Urothelium cell line (cell line): ENCODE results near the gene FXYD5.

ENCODE experiments used
- DNase-seq: peaks from one replicate; pipeline ENCODE4 v3.0.0; 2011; ENCODE audit warnings: low spot score, mixed read lengths
- FAIRE-seq: peaks from 2 replicates; lab custom pipeline; 2011; peaks lifted over from hg19 to GRCh38; lab: Jason Lieb, UNC

FXYD5 gene

DNA sequence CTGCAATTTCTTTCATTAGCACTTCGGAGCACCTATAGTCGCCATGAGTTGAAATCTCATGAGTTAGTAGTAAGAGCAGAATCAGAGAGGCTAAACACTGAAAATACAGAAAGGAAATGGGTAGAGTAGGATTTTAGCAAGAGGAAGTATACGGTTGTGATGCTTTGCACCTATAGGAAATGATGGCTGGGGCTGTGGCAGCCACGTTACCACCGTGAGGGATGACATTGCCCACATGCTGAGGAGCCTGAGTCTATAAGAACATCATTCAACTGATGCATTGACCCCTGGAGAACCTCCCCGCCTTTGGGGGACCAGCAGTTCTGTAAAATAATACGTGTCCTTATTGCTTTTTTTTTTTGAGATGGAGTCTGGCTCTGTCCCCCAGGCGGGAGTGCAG is 53.6 kb downstream of the FXYD5 start:
- FAIRE-seq, result no peak
- no peak for DNase-seq

DNA sequence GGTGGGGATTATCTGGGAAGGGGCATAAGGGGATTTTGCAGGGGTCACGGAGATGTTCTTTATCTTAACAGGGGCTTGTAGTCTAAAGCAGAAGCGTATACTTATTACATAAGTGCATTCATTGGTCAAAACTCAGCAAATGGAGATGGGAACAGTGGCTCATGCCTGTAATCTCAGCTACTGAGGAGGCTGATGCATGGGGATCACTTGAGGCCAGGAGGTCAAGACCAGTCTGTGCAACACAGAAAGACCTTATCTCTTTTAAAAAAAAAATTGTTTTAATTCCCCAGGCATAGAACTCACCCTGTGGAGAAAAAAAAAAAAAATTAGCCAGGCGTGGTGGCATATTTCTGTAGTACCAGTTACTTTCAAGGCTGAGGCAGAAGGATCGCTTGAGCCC is 55.1 kb downstream of the FXYD5 start:
- no peak for DNase-seq
- no peak for FAIRE-seq

DNA sequence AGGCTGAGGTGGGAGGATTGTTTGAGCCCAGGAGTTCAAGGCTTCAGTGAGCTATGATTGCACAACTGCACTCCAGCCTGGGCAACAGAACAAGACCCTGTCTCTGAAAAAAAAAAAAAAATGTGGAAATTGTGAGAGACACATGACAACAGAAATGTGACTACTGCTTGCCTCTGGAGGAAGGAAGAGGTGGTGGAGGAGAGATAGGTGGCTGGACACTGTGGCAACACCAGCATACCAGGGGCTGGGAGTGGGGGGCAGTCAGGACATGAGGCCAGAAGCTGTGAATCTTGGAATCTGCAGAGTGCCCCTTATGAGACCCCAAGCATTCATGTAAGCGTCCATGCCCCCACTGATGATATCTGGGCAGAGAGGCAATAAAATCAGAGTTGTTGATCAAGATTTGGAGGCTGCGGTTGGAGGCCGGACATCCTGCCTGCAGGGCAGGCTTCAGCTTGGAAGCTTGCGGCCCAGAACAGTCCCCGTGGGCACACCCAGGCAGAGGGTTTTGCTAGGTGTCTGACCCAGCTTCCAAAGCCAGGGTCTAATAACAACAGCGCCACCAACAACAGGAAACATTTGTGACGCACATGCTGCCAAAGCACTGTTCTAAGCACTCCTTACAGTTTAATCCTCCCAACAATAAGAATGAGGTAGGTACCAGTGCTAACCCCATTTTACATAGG is 57.2 kb downstream of the FXYD5 start:
- FAIRE-seq (no peak), DNase-seq (no peak)

DNA sequence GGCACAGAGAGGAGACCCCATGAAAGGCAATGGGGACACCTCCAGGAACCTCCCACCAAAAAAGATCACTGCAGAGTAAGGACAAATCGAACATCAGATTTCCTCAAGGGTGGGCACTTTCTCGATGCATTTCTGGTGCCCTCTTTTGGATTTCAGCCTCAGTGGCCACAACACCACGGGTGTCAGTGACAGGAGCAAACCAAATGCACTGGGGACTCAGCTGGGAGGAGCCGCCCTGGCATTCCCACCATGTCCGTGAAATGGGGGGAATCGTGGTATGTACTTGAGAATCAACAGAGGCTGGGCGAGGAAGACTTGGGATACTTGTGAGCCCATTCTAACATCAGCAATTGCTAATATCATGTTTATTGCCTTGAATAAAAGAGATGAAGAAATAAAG is 57.7 kb downstream of the FXYD5 start:
- DNase-seq (no peak), FAIRE-seq (no peak)

DNA sequence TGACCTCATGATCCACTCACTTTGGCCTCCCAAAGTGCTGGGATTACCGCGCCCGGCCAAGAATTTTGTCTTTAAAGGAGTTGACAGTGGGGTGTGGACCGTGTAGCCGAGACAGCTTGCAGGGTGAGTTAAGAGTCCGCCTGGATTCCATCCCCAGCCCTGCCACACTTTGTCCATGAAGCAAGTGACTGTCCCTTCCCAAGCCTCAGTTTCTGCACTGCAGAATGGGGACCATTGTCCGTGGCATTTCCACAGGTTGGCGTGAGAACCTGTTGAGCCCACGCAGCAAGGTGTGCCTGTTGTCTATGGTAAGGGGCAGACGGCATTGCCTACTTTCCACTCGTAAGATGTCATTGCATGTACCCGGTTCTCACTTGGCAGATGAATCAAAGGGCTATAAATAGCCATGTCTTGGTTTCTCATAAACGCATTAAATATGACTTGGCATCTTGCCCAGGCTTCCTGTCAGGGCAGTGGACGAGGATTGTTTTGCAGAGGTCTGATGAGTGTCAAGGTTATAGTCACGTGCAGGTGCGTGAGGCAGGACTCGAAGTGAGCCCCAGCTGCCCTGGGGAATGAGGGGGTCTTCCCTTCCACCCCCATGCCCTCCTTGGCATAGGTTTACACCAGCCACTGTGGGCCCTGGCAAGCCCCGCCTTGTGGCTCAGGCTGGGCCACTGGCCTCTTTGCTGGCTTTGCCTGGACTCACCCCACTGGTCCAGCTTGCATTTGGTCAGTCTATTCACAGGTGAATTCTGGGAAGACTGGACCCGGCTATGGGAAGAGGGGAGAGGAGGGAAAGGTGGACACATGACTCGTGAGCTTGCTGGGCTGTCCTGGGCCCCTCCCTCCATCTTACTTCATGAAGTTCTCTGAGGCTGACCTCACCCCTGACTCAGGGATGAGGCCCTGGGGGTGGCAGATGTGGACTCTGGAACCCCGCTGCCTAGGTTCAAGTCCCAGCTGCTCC is 59.4 kb downstream of the FXYD5 start:
- peak; percentile 82 for DNase-seq
- FAIRE-seq, result no peak

DNA sequence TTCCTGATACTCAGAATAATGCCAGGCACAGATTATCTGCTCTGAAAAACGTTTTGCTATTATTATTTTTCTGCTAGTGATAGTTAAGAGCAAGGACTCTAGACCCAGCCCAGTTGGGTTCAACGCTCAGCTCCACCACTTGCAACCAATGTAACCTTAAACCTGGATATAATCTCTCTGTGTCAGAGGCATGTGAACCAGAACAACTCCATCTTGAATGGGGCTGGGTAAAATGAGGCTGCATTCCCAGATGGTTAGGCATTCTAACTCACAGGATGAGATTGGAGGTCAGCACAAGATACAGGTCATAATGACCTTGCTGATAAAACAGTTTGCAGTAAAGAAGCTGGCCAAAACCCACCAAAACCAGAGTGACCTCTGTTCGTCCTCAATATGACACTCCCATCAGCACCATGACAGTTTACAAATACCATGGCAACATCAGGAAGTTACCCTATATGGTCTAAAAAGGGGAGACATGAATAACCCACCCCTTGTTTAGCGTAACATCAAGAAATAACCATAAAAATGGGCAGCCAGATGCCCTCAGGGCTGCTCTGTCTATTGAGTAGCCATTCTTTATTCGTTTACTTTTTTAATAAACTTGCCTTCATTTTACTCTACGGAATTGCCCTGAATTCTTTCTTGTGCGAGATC is 60.4 kb downstream of the FXYD5 start:
- FAIRE-seq (no peak), DNase-seq (no peak)

DNA sequence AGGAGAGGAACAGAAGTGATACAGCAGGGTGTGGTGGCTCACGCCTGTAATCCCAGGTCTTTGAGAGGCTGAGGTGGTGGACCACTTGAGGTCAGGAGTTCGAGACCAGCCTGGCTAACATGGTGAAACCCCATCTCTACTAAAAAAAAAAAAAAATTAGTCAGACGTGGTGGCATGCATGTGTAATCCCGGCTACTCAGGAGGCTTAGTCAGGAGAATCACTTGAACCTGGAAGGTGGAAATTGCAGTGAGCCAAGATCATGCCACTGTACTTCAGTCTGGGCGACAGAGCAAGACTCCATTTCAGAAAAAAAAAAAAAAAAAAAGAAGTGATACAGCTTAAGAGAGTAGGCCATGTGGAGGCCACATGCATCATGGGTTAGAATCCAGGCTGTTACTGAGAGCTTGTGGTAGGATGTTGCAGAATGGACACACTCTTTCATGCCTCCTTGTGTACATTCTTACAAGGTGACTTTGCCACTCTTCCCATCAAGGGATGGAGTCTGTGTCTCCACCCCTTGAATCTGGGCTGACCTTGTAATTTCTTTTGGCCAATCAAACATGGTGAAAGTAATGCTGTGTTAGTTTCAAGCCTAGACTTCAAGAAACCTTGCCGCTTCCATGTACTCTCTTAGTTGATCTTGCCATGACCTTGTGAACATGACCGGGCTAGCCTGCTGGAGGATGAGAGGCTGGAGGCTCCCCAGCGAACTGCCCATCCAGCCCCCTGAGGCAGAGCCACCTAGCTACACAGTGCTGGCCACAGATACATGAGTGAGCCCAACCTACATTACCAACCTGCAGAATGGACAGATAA is 61.7 kb downstream of the FXYD5 start:
- no peak for DNase-seq
- no peak for FAIRE-seq

DNA sequence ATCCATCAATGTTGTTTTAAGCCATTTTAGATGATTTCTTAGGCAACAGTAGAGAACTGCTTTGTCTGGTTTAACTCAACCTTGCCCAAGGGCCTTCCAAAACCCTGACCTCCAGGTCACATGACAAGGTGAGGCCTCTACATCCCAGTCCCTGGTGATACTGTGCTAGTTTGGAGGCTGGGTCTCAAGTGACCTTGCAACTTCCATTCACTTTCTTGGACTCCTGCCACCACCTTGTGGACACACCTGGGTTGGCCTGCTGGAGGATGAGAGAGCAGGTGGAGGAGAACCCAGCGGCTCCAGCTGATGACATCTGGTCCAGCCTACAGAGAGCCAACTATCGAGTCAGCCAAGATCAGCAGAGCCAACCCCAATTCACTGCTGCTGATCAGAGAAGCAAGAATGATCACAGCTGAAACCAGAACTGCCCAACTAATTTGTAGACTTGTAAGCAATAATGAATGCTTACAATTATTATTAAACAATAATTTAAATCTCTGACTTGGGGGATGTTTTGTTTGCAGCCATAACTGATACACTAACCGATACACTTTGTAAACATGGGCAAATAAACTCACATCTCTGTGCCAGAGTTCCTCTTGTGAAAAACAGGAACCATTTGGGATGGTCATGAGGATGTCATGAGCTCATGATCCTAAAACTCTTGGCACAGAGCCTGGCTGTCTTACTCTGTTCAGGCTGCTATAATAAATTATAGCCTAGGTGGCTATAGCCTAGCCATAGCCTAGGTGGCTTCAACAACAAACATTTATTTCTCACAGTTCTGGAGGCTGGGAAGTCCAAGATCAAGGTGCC is 62.5 kb downstream of the FXYD5 start:
- FAIRE-seq, result no peak

DNA sequence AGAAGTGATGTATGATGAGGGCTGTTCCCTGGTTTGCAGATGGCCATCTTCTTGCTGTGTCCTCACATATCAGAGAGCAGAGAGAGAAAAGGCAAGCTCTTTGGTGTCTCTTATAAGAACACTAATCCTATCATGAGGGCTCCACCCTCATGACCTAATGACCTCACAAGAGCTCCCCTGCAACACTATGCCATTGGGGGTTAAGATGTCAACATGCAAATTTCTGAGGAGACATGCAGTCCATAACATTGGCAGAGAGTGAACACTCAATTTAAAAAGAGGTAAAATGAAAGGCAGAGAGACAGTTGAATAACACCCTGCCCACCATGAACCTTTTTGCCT is 63.1 kb downstream of the FXYD5 start:
- FAIRE-seq (no peak), DNase-seq (no peak)

More for the DNA sequence above, 62.5 kb downstream of the FXYD5 start:
- DNase-seq, result no peak

DNA sequence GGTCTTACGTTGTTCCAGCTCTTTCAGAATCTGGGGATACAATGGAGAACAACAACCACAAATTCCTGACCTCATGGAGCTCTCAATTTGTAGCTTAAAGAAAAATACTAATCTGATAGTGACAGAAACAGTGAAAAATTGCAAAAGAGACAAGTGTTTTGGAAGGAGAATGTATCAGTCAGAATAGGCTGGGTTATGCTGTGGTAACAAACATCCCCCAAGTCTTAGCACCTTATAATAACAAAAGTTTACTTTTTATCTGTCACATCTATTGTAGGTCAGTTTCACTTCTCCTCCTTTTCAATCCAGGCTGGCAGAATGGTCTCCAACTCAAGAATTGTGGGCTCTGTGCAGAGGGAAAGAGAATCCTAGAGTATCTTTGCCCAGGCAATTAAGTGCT is 64.5 kb downstream of the FXYD5 start:
- DNase-seq, result no peak
- no peak for FAIRE-seq
